A549 (cell line): ENCODE data around the gene REL. TPM values are rescaled to one million over a fixed set of nuclear protein-coding genes. Genes with fewer than 3 reads are reported as not detected.
A peak's percentile ranks its signal among the peaks of the same experiment; 100 is the strongest.
"Not testable (repeated sequence)": the region's sequence is repeated elsewhere in the genome, so short reads cannot be mapped to it uniquely, and the experiment has no call there.

Source experiments
- ATAC-seq, 2 experiments: fragments of 200-7000 bp in 1 of 2; fragments of >200 bp in 1 of 2; cut with Nextera tagmentation in 1 of 2; cut with Tn5 transposase in 1 of 2; 3 replicates each; pipeline versions ENCODE4 v1.8.0 to v1.9.1; 2018 to 2020; ENCODE audit warnings: mild to moderate bottlenecking in 1 of 2, moderate library complexity in 1 of 2
- CTCF ChIA-PET: fragments of 300-600 bp; sonication (Branson Sonifier 250); formaldehyde crosslinking; extraction: SDS; loops from one replicate; lab custom pipeline; 2021; ENCODE audit warnings: antibody characterized with exemption, inconsistent platforms; lab: Yijun Ruan, JAX
- POLR2A ChIA-PET: fragments of 350-600 bp; formaldehyde crosslinking; extraction: SDS; loops from one replicate; lab custom pipeline; 2021; ENCODE audit warnings: antibody characterized with exemption, inconsistent platforms; lab: Yijun Ruan, JAX
- DNase-seq, 2 experiments: peaks; one replicate each; pipeline versions ENCODE4 v3.0.0 to v3.0.0-alpha.2; 2011 to 2016; ENCODE audit warnings: low read depth in 1 of 2, low spot score in 1 of 2
- FAIRE-seq: peaks from 2 replicates; lab custom pipeline; 2011; peaks lifted over from hg19 to GRCh38; lab: Jason Lieb, UNC
- H3K27ac ChIP-seq, 2 experiments: fragments of >200 bp; sonication (Bioruptor Twin); formaldehyde crosslinking; 3 replicates each; pipeline ENCODE4 v1.5.1; 2016 to 2017
- H3K4me1 ChIP-seq: fragments of >200 bp; sonication (Bioruptor Twin); formaldehyde crosslinking; 3 replicates; pipeline ENCODE4 v1.6.1; 2016
- H3K4me2 ChIP-seq: fragments of >200 bp; sonication (Bioruptor Twin); formaldehyde crosslinking; 3 replicates; pipeline ENCODE4 v1.6.1; 2016
- H3K4me3 ChIP-seq: fragments of >200 bp; sonication (Bioruptor Twin); formaldehyde crosslinking; 3 replicates; pipeline ENCODE4 v1.5.1; 2016
- H3K9me3 ChIP-seq: fragments of >200 bp; sonication (Bioruptor Twin); formaldehyde crosslinking; 3 replicates; pipeline ENCODE4 v1.6.1; 2016
- ATOH8 ChIP-seq: fragments of 250-450 bp; sonication (Bioruptor Pico); IDR thresholded peaks from 2 replicates; pipeline ENCODE4 v1.5.0; 2020; ENCODE audit warnings: low read depth, mild to moderate bottlenecking, moderate library complexity
- CEBPB ChIP-seq, 2 experiments: fragments of >200 bp in 1 of 2; sonication (Bioruptor Twin) in 1 of 2; formaldehyde crosslinking in 1 of 2; IDR thresholded peaks; 2 replicates each; pipeline ENCODE4 v1.6.1; 2012 to 2016
- E2F6 ChIP-seq: IDR thresholded peaks from 2 replicates; pipeline ENCODE4 v1.6.1; 2012; ENCODE audit warnings: low read depth, borderline replicate concordance
- EP300 ChIP-seq, 2 experiments: fragments of >200 bp; sonication (Bioruptor Twin); formaldehyde crosslinking; IDR thresholded peaks; 2 replicates in 1 of 2; 3 replicates in 1 of 2; pipeline ENCODE4 v1.6.1; 2016 to 2017
- FOSB ChIP-seq: fragments of 250-450 bp; sonication (Bioruptor Pico); IDR thresholded peaks from 2 replicates; pipeline ENCODE4 v1.5.0; 2020; ENCODE audit warnings: mild to moderate bottlenecking, moderate library complexity
- HOXA7 ChIP-seq: fragments of 250-450 bp; sonication (Bioruptor Pico); IDR thresholded peaks from 2 replicates; pipeline ENCODE4 v1.5.0; 2020; ENCODE audit warnings: mild to moderate bottlenecking, moderate library complexity
- JUN ChIP-seq, 2 experiments: fragments of >200 bp; sonication (Bioruptor Twin); formaldehyde crosslinking; IDR thresholded peaks; 2 replicates in 1 of 2; 3 replicates in 1 of 2; pipeline ENCODE4 v1.6.1; 2016 to 2017
- JUNB ChIP-seq: fragments of >200 bp; sonication (Bioruptor Twin); formaldehyde crosslinking; IDR thresholded peaks from 2 replicates; pipeline ENCODE4 v1.6.1; 2016
- KDM1A ChIP-seq: fragments of 200-600 bp; sonication (generic); IDR thresholded peaks from 2 replicates; pipeline ENCODE4 v1.6.1; 2016; ENCODE audit warnings: low read depth, mild to moderate bottlenecking
- MAFK ChIP-seq: fragments of 450-650 bp; IDR thresholded peaks from 2 replicates; pipeline ENCODE4 v1.6.1; 2014; ENCODE audit not compliant: partially characterized antibody
- NPAS2 ChIP-seq: fragments of 250-450 bp; sonication (Bioruptor Pico); IDR thresholded peaks from 2 replicates; pipeline ENCODE4 v1.8.0; 2022; ENCODE audit warnings: mild to moderate bottlenecking, moderate library complexity, borderline replicate concordance
- REST ChIP-seq: fragments of 200-600 bp; sonication (generic); IDR thresholded peaks from 2 replicates; pipeline ENCODE4 v1.6.1; 2016; ENCODE audit warnings: antibody characterized with exemption, mild to moderate bottlenecking, moderate library complexity
- RNF2 ChIP-seq: fragments of 200-600 bp; sonication (generic); IDR thresholded peaks from 2 replicates; pipeline ENCODE4 v1.6.1; 2016; ENCODE audit warnings: low read depth, mild to moderate bottlenecking, antibody characterized with exemption, moderate library complexity, borderline replicate concordance
- SREBF2 ChIP-seq: fragments of 450-650 bp; IDR thresholded peaks from 2 replicates; pipeline ENCODE4 v1.6.1; 2014; ENCODE audit warnings: mild to moderate bottlenecking, moderate library complexity
- TP53 ChIP-seq: fragments of 250-450 bp; sonication (Bioruptor Pico); IDR thresholded peaks from 2 replicates; pipeline ENCODE4 v1.5.0; 2021; ENCODE audit warnings: mild to moderate bottlenecking, moderate library complexity
- ZC3H11A ChIP-seq: fragments of 450-650 bp; IDR thresholded peaks from 2 replicates; pipeline ENCODE4 v1.6.1; 2014; ENCODE audit warnings: antibody characterized with exemption, mild to moderate bottlenecking
- ZFP36 ChIP-seq: fragments of 450-650 bp; IDR thresholded peaks from 2 replicates; pipeline ENCODE4 v1.6.1; 2014; ENCODE audit warnings: borderline replicate concordance; ENCODE audit not compliant: partially characterized antibody
- ZNF302 ChIP-seq: fragments of 250-450 bp; sonication (Bioruptor Pico); IDR thresholded peaks from 2 replicates; pipeline ENCODE4 v1.9.0; 2021; ENCODE audit warnings: inconsistent platforms, mild to moderate bottlenecking, moderate library complexity
- ZSCAN20 ChIP-seq: fragments of 250-450 bp; sonication (Bioruptor Pico); IDR thresholded peaks from 2 replicates; pipeline ENCODE4 v1.8.0; 2022; ENCODE audit warnings: mild to moderate bottlenecking, moderate library complexity
- WGBS: methylation state at CpG from one replicate; pipeline ENCODE4 v1.1.6; 2017; ENCODE audit errors: missing lambda C conversion rate; 5-methylcytosine and 5-hydroxymethylcytosine counted together
- polyA plus RNA-seq, 4 experiments: library from polyadenylated mRNA; depleted of rRNA in 3 of 4; stranded (reverse); fragments of >200 nt; fragmentation: RNase III in 1 of 4; extraction: RNeasy Plus Mini Kit Qiagen cat#74134 plus additional on column Dnase treatment in 1 of 4; gene quantifications; 2 replicates in 3 of 4; 3 replicates in 1 of 4; pipeline ENCODE4 v1.2.3, GENCODE V29; 2011 to 2017

Gene REL
- polyA plus RNA-seq, 2 of the 4 experiments (the other 2 are of a cell fraction) = 2.4 to 9.3 TPM

GRCh38 chr2:60889581-60890392 lies 8.4 kb downstream of the REL start:
- POLR2A ChIA-PET, ATAC-seq, CTCF ChIA-PET, H3K9me3 ChIP-seq, H3K27ac ChIP-seq, DNase-seq, FAIRE-seq, H3K4me2 ChIP-seq: not testable (repeated sequence)
- WGBS = 93% methylated on average over 7 of the region's 7 CpGs
- H3K4me1 ChIP-seq = peaks cover 33% of the 10 kb centered on the region
- 0 out of 2 replicates have a peak, but pooled peaks have one; percentile 25 for TF ChIP-seq KDM1A
- TF ChIP-seq, all 56 proteins: peak for 1; not testable (repeated sequence) for 55
- H3K4me3 ChIP-seq = not testable (repeated sequence)

GRCh38 chr2:60890393-60890707 lies 9.0 kb downstream of the REL start:
- FAIRE-seq (no peak), DNase-seq (no peak), ATAC-seq (no peak)
- no peaks in the 10 kb centered on the region for H3K9me3 ChIP-seq
- no peak overlapping the region for H3K27ac ChIP-seq
- ChIA-PET POLR2A (no interaction called here), CTCF (no interaction called here)
- H3K4me3 ChIP-seq = no peak overlapping the region
- no peak overlapping the region for H3K4me2 ChIP-seq
- WGBS = 98% methylated on average over 1 of the region's 1 CpG
- peaks cover 27% of the 10 kb centered on the region for H3K4me1 ChIP-seq
- no peak for TF ChIP-seq EP300 (IDR thresholded peaks at IDR 0.05)
- peak; percentile 75 for TF ChIP-seq MAFK
- no peak for TF ChIP-seq TP53 (CRISPR knock-in tag)

GRCh38 chr2:60891180-60891579 lies 9.8 kb downstream of the REL start:
- no peak overlapping the region for H3K4me2 ChIP-seq
- ChIA-PET POLR2A (no interaction called here), CTCF (interaction anchor here (1.5 kb wide), 1 partner anchor 106 kb away, joined by 5 read pairs; no protein-coding TSS in a partner anchor)
- WGBS = 90% methylated on average over 3 of the region's 3 CpGs
- ATAC-seq = no peak
- no peak overlapping the region for H3K4me3 ChIP-seq
- FAIRE-seq = no peak
- TF ChIP-seq E2F6 = no peak
- TF ChIP-seq ZSCAN20 (CRISPR knock-in tag) = no peak
- no peak for TF ChIP-seq JUNB
- TF ChIP-seq ZNF302 (CRISPR knock-in tag) = no peak
- no peak for TF ChIP-seq ATOH8 (CRISPR knock-in tag)
- no peak for TF ChIP-seq ZC3H11A
- TF ChIP-seq FOSB (CRISPR knock-in tag) = no peak
- no peak for TF ChIP-seq REST
- TF ChIP-seq CEBPB (IDR thresholded peaks at IDR 0.05) = no peak
- no peak overlapping the region for H3K27ac ChIP-seq
- H3K9me3 ChIP-seq = no peaks in the 10 kb centered on the region
- DNase-seq = no peak
- H3K4me1 ChIP-seq = peaks cover 19% of the 10 kb centered on the region

- DNase-seq (no peak), ATAC-seq (no peak), FAIRE-seq (no peak)
- WGBS = 93% methylated on average over 1 of the region's 1 CpG
- CTCF ChIA-PET = no interaction called here
- Histone ChIP-seq H3K4me2 (no peak overlapping the region), H3K27ac (no peak overlapping the region), H3K4me1 (peaks cover 7% of the 10 kb centered on the region; the same call in 2 of the 3 replicates), H3K4me3 (no peak overlapping the region), H3K9me3 (no peaks in the 10 kb centered on the region)
- POLR2A ChIA-PET = no interaction called here
- TF ChIP-seq RNF2 (no peak), ZFP36 (no peak), SREBF2 (no peak), HOXA7 (no peak), EP300 (IDR thresholded peaks at IDR 0.05) (no peak), NPAS2 (no peak), JUN (IDR thresholded peaks at IDR 0.05) (no peak)
Observed at GRCh38 chr2:60898567-60898966, 17.2 kb downstream of the REL start.
